SH-SY5Y (cell line): ENCODE measurements around the gene HK2.

Source experiments
- GATA2 ChIP-seq: IDR thresholded peaks from 2 replicates; pipeline ENCODE4 v1.6.1; 2011; ENCODE audit warnings: mild to moderate bottlenecking, low read depth, low read length
- GATA3 ChIP-seq: IDR thresholded peaks from 2 replicates; pipeline ENCODE4 v1.6.1; 2011; ENCODE audit warnings: low read depth, mild to moderate bottlenecking, low read length, moderate library complexity

GRCh38 chr2:74895001-74895400, 61.1 kb downstream of the HK2 start:
- TF ChIP-seq GATA3 = no peak
- no peak for TF ChIP-seq GATA2
